B cell (primary cell): ENCODE results near the gene SSC5D. TPM values are rescaled to one million over a fixed set of nuclear protein-coding genes. Genes with fewer than 3 reads are reported as not detected.
"Not testable (repeated sequence)": the region's sequence is repeated elsewhere in the genome, so short reads cannot be mapped to it uniquely, and the experiment has no call there.

Experiments used
- ATAC-seq: fragments of 200-7000 bp; cut with Tn5 transposase; one replicate; pipeline ENCODE4 v1.10.0; 2021; ENCODE audit warnings: low read depth, mild to moderate bottlenecking, moderate number of reproducible peaks, moderate library complexity
- CTCF ChIA-PET: fragments of 350-600 bp; sonication (Branson Sonifier 250); formaldehyde crosslinking; loops from one replicate; lab custom pipeline; 2021; ENCODE audit warnings: antibody characterized with exemption, inconsistent platforms; lab: Charles Lee
- POLR2A ChIA-PET: fragments of 350-600 bp; sonication (Branson Sonifier 250); formaldehyde crosslinking; loops from one replicate; lab custom pipeline; 2021; ENCODE audit warnings: antibody characterized with exemption; lab: Charles Lee
- DNase-seq: peaks from one replicate; pipeline ENCODE4 v3.0.0; 2013
- H2AFZ ChIP-seq: 2 replicates; pipeline ENCODE4 v1.6.1; 2012; ENCODE audit warnings: mild to moderate bottlenecking, low read depth, low read length; ENCODE audit not compliant: insufficient read depth, poor library complexity, severe bottlenecking
- H3K27ac ChIP-seq, 2 donors: 1 replicate in 1 of 2; 2 replicates in 1 of 2; pipeline ENCODE4 v1.5.1; 2012 to 2013; ENCODE audit warnings: low read length in 2 of 2, mild to moderate bottlenecking in 2 of 2, moderate library complexity in 1 of 2
- H3K27me3 ChIP-seq, 4 experiments: fragments of 200-600 bp in 1 of 4; sonication (generic) in 1 of 4; replicated peaks in 1 of 4; 1 replicate in 2 of 4; 2 replicates in 2 of 4; pipeline versions ENCODE4 v1.6.1 to v1.7.0; 2013 to 2016; ENCODE audit warnings: low read length in 3 of 4, mild to moderate bottlenecking in 2 of 4, mixed read lengths in 1 of 4, moderate library complexity in 1 of 4; ENCODE audit not compliant: insufficient read depth in 4 of 4, control insufficient read depth in 3 of 4; ENCODE audit errors: control extremely low read depth in 1 of 4
- H3K36me3 ChIP-seq, 2 experiments: replicated peaks in 1 of 2; 1 replicate in 1 of 2; 2 replicates in 1 of 2; pipeline versions ENCODE4 v1.6.1 to v1.7.1; 2013; ENCODE audit warnings: low read length in 1 of 2; ENCODE audit not compliant: insufficient read depth in 2 of 2, control insufficient read depth in 1 of 2; ENCODE audit errors: control extremely low read depth in 1 of 2, extremely low read depth in 1 of 2
- H3K4me1 ChIP-seq, 2 donors: fragments of 200-600 bp in 1 of 2; sonication (generic) in 1 of 2; 1 replicate in 1 of 2; 2 replicates in 1 of 2; pipeline versions ENCODE4 v1.5.1 to v1.6.1; 2013 to 2017; ENCODE audit warnings: low read length in 2 of 2; ENCODE audit not compliant: control insufficient read depth in 2 of 2, insufficient read depth in 2 of 2
- H3K4me2 ChIP-seq: replicated peaks from 2 replicates; pipeline ENCODE3; 2012; ENCODE audit warnings: mild to moderate bottlenecking, low read depth, low read length; ENCODE audit not compliant: poor library complexity, severe bottlenecking
- H3K4me3 ChIP-seq, 5 experiments: fragments of 200-600 bp in 1 of 5; sonication (generic) in 1 of 5; 1 replicate in 3 of 5; 2 replicates in 2 of 5; pipeline versions ENCODE4 v1.5.1 to v1.7.0; 2011 to 2016; ENCODE audit warnings: low read length in 4 of 5, mild to moderate bottlenecking in 4 of 5, low read depth in 2 of 5, control low read depth in 1 of 5, moderate library complexity in 1 of 5; ENCODE audit not compliant: insufficient read depth in 1 of 5; ENCODE audit errors: control extremely low read depth in 1 of 5, extremely low read depth in 1 of 5
- H3K79me2 ChIP-seq: fragments of 200-600 bp; sonication (generic); one replicate; pipeline ENCODE4 v1.6.0; 2016; ENCODE audit warnings: low read length; ENCODE audit not compliant: control insufficient read depth, insufficient read depth
- H3K9ac ChIP-seq: fragments of 200-600 bp; sonication (generic); 2 replicates; pipeline ENCODE4 v1.6.1; 2017; ENCODE audit warnings: mild to moderate bottlenecking, low read length, moderate library complexity
- H3K9me3 ChIP-seq, 3 donors: one replicate each; pipeline versions ENCODE4 v1.6.1 to v1.7.1; 2013; ENCODE audit warnings: low read length in 2 of 3; ENCODE audit not compliant: control insufficient read depth in 2 of 3, insufficient read depth in 1 of 3; ENCODE audit errors: control extremely low read depth in 1 of 3
- H4K20me1 ChIP-seq: 2 replicates; pipeline ENCODE4 v1.6.0; 2012; ENCODE audit warnings: mild to moderate bottlenecking, low read length; ENCODE audit not compliant: insufficient read depth, control insufficient read depth, poor library complexity, severe bottlenecking
- H3K27ac Mint-ChIP-seq: one replicate; pipeline ENCODE4 v1.8.0; 2021; ENCODE audit warnings: mixed read lengths
- H3K27me3 Mint-ChIP-seq: one replicate; pipeline ENCODE4 v1.8.0; 2021; ENCODE audit warnings: mixed read lengths
- H3K4me1 Mint-ChIP-seq: one replicate; pipeline ENCODE4 v1.8.0; 2021; ENCODE audit warnings: mixed read lengths
- H3K4me3 Mint-ChIP-seq: one replicate; pipeline ENCODE4 v1.8.0; 2021; ENCODE audit warnings: mixed read lengths
- H3K9me3 Mint-ChIP-seq: one replicate; pipeline ENCODE4 v1.8.0; 2022; ENCODE audit warnings: mixed read lengths; ENCODE audit not compliant: insufficient read depth
- EZH2 ChIP-seq: IDR thresholded peaks from 2 replicates; pipeline ENCODE4 v1.6.1; 2012; ENCODE audit warnings: borderline replicate concordance, low read depth, mild to moderate bottlenecking, moderate library complexity, low read length; ENCODE audit not compliant: insufficient read depth, poor library complexity, severe bottlenecking
- WGBS: methylation state at CpG from one replicate; pipeline ENCODE4 v1.1.5; 2013; ENCODE audit warnings: missing lambda C conversion rate; ENCODE audit not compliant: insufficient coverage; 5-methylcytosine and 5-hydroxymethylcytosine counted together
- intact Hi-C: fragments of 100-400 bp; cut with micrococcal nuclease; formaldehyde crosslinking; loops from one replicate; pipeline ENCODE4 v1.10.0; 2022
- polyA plus RNA-seq: library from polyadenylated mRNA; depleted of rRNA; stranded (reverse); fragments of >200 nt; gene quantifications from 2 replicates; pipeline ENCODE4 v1.2.3, GENCODE V29; 2012
- total RNA-seq, 2 donors: library from RNA; stranded (reverse); fragments of 120-200 nt in 1 of 2; gene quantifications; 1 replicate in 1 of 2; 2 replicates in 1 of 2; pipeline versions ENCODE4 v1.2.3 to v1.2.4, GENCODE V29; 2013 to 2022
- TF ChIP-seq, protein P1 (sequence below): fragments of 200-600 bp; IDR thresholded peaks from one replicate; pipeline ENCODE4 v1.8.0; 2022; ENCODE audit warnings: antibody characterized with exemption, mild to moderate bottlenecking

The SSC5D gene
- total and polyA plus RNA-seq, 2 donors (not counting 1 experiment from before 2014, with no cell fraction given): 0.22 to 0.44 TPM

DNA sequence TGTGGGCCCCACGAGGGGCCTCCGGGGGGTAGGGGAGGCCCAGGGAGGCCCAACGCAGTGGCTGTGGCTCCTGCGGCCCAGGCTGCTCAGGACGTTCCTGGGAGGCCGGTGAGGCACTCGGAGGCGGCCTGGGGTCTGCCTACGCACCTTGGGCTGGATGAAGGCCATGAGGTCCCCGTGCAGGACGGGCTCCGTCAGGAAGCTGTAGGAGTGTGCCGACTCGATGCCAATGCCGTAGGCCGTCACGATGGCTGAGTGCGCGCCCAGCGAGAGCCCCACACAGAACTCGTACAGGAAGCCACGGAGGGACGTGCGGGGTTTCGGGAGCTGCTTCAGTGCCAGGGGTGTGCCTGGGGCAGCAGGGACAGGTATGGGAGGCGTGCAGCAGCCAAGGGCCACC, 42.8 kb downstream of the SSC5D start:
- ChIA-PET CTCF (no interaction called here), POLR2A (no interaction called here)
- intact Hi-C loops: no loop called here
- no peaks in the 10 kb centered on the region for H3K36me3 ChIP-seq
- 92% methylated on average over 26 of the region's 26 CpGs for WGBS
- H3K4me3 ChIP-seq: no peak overlapping the region
- no peaks in the 10 kb centered on the region for H4K20me1 ChIP-seq
- DNase-seq (no peak), ATAC-seq (no peak)
- peaks cover 0 to 4% (median 0%) of the 10 kb centered on the region in 3 donors for H3K9me3 ChIP-seq
- H3K9ac ChIP-seq: no peak overlapping the region
- Mint-ChIP-seq H3K4me1 (no peaks in the 10 kb centered on the region), H3K4me3 (no peak overlapping the region), H3K27me3 (peaks cover 4% of the 10 kb centered on the region), H3K27ac (no peak overlapping the region), H3K9me3 (no peaks in the 10 kb centered on the region)
- no peak overlapping the region for H3K4me2 ChIP-seq
- no peaks in the 10 kb centered on the region for H3K79me2 ChIP-seq
- H2AFZ ChIP-seq: no peak overlapping the region
- TF ChIP-seq, protein P1, sequence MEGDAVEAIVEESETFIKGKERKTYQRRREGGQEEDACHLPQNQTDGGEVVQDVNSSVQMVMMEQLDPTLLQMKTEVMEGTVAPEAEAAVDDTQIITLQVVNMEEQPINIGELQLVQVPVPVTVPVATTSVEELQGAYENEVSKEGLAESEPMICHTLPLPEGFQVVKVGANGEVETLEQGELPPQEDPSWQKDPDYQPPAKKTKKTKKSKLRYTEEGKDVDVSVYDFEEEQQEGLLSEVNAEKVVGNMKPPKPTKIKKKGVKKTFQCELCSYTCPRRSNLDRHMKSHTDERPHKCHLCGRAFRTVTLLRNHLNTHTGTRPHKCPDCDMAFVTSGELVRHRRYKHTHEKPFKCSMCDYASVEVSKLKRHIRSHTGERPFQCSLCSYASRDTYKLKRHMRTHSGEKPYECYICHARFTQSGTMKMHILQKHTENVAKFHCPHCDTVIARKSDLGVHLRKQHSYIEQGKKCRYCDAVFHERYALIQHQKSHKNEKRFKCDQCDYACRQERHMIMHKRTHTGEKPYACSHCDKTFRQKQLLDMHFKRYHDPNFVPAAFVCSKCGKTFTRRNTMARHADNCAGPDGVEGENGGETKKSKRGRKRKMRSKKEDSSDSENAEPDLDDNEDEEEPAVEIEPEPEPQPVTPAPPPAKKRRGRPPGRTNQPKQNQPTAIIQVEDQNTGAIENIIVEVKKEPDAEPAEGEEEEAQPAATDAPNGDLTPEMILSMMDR: no peak
- TF ChIP-seq EZH2: no peak
- H3K27me3 ChIP-seq: no peaks in the 10 kb centered on the region
- no peaks in the 10 kb centered on the region for H3K4me1 ChIP-seq
- H3K27ac ChIP-seq: no peak overlapping the region

DNA sequence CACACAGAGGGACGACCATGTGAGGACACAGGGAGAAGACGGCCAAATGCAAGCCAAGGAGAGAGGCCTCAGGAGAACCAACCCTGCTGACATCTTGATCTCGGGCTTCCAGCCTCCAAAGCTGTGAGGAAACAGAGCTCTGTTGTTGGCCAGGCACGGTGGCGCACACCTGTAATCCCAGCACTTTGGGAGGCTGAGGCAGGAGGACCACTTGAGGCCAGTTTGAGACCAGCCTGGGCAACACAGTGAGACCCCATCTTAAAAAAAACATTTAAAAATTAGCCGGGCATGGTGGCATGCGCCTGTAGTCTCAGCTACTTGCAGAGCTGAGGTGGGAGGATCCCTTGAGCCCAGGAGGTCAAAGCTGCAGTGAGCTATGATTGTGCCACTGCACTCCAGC, 46.0 kb downstream of the SSC5D start:
- ATAC-seq, H3K9me3 Mint-ChIP-seq, H3K27ac Mint-ChIP-seq, H3K27ac ChIP-seq, H3K27me3 Mint-ChIP-seq, H2AFZ ChIP-seq, H3K79me2 ChIP-seq, H3K4me1 Mint-ChIP-seq, H3K4me1 ChIP-seq, H3K36me3 ChIP-seq, H3K4me2 ChIP-seq, H3K9ac ChIP-seq, H3K9me3 ChIP-seq, POLR2A ChIA-PET, H3K4me3 ChIP-seq, H3K27me3 ChIP-seq, H3K4me3 Mint-ChIP-seq, intact Hi-C loops, DNase-seq, H4K20me1 ChIP-seq: not testable (repeated sequence)
- 86% methylated on average over 6 of the region's 7 CpGs for WGBS
- CTCF ChIA-PET: interaction anchor here (0.7 kb wide), 1 partner anchor 57 kb away, joined by 4 read pairs; no protein-coding TSS in a partner anchor
